B cell (primary cell): Measurements from ENCODE around the gene SLC18A3. TPM values are rescaled to one million over a fixed set of nuclear protein-coding genes. Genes with fewer than 3 reads are reported as not detected.

Experiments
- ATAC-seq: fragments of 200-7000 bp; cut with Tn5 transposase; one replicate; pipeline ENCODE4 v1.10.0; 2021; ENCODE audit warnings: low read depth, mild to moderate bottlenecking, moderate number of reproducible peaks, moderate library complexity
- CTCF ChIA-PET: fragments of 350-600 bp; sonication (Branson Sonifier 250); formaldehyde crosslinking; loops from one replicate; lab custom pipeline; 2021; ENCODE audit warnings: antibody characterized with exemption, inconsistent platforms; lab: Charles Lee
- POLR2A ChIA-PET: fragments of 350-600 bp; sonication (Branson Sonifier 250); formaldehyde crosslinking; loops from one replicate; lab custom pipeline; 2021; ENCODE audit warnings: antibody characterized with exemption; lab: Charles Lee
- DNase-seq: peaks from one replicate; pipeline ENCODE4 v3.0.0; 2013
- H2AFZ ChIP-seq: 2 replicates; pipeline ENCODE4 v1.6.1; 2012; ENCODE audit warnings: mild to moderate bottlenecking, low read depth, low read length; ENCODE audit not compliant: insufficient read depth, poor library complexity, severe bottlenecking
- H3K27ac ChIP-seq, 2 donors: 1 replicate in 1 of 2; 2 replicates in 1 of 2; pipeline ENCODE4 v1.5.1; 2012 to 2013; ENCODE audit warnings: low read length in 2 of 2, mild to moderate bottlenecking in 2 of 2, moderate library complexity in 1 of 2
- H3K27me3 ChIP-seq, 4 experiments: fragments of 200-600 bp in 1 of 4; sonication (generic) in 1 of 4; replicated peaks in 1 of 4; 1 replicate in 2 of 4; 2 replicates in 2 of 4; pipeline versions ENCODE4 v1.6.1 to v1.7.0; 2013 to 2016; ENCODE audit warnings: low read length in 3 of 4, mild to moderate bottlenecking in 2 of 4, mixed read lengths in 1 of 4, moderate library complexity in 1 of 4; ENCODE audit not compliant: insufficient read depth in 4 of 4, control insufficient read depth in 3 of 4; ENCODE audit errors: control extremely low read depth in 1 of 4
- H3K36me3 ChIP-seq, 2 experiments: replicated peaks in 1 of 2; 1 replicate in 1 of 2; 2 replicates in 1 of 2; pipeline versions ENCODE4 v1.6.1 to v1.7.1; 2013; ENCODE audit warnings: low read length in 1 of 2; ENCODE audit not compliant: insufficient read depth in 2 of 2, control insufficient read depth in 1 of 2; ENCODE audit errors: control extremely low read depth in 1 of 2, extremely low read depth in 1 of 2
- H3K4me1 ChIP-seq, 2 donors: fragments of 200-600 bp in 1 of 2; sonication (generic) in 1 of 2; 1 replicate in 1 of 2; 2 replicates in 1 of 2; pipeline versions ENCODE4 v1.5.1 to v1.6.1; 2013 to 2017; ENCODE audit warnings: low read length in 2 of 2; ENCODE audit not compliant: control insufficient read depth in 2 of 2, insufficient read depth in 2 of 2
- H3K4me2 ChIP-seq: replicated peaks from 2 replicates; pipeline ENCODE3; 2012; ENCODE audit warnings: mild to moderate bottlenecking, low read depth, low read length; ENCODE audit not compliant: poor library complexity, severe bottlenecking
- H3K4me3 ChIP-seq, 5 experiments: fragments of 200-600 bp in 1 of 5; sonication (generic) in 1 of 5; 1 replicate in 3 of 5; 2 replicates in 2 of 5; pipeline versions ENCODE4 v1.5.1 to v1.7.0; 2011 to 2016; ENCODE audit warnings: low read length in 4 of 5, mild to moderate bottlenecking in 4 of 5, low read depth in 2 of 5, control low read depth in 1 of 5, moderate library complexity in 1 of 5; ENCODE audit not compliant: insufficient read depth in 1 of 5; ENCODE audit errors: control extremely low read depth in 1 of 5, extremely low read depth in 1 of 5
- H3K79me2 ChIP-seq: fragments of 200-600 bp; sonication (generic); one replicate; pipeline ENCODE4 v1.6.0; 2016; ENCODE audit warnings: low read length; ENCODE audit not compliant: control insufficient read depth, insufficient read depth
- H3K9ac ChIP-seq: fragments of 200-600 bp; sonication (generic); 2 replicates; pipeline ENCODE4 v1.6.1; 2017; ENCODE audit warnings: mild to moderate bottlenecking, low read length, moderate library complexity
- H3K9me3 ChIP-seq, 3 donors: one replicate each; pipeline versions ENCODE4 v1.6.1 to v1.7.1; 2013; ENCODE audit warnings: low read length in 2 of 3; ENCODE audit not compliant: control insufficient read depth in 2 of 3, insufficient read depth in 1 of 3; ENCODE audit errors: control extremely low read depth in 1 of 3
- H4K20me1 ChIP-seq: 2 replicates; pipeline ENCODE4 v1.6.0; 2012; ENCODE audit warnings: mild to moderate bottlenecking, low read length; ENCODE audit not compliant: insufficient read depth, control insufficient read depth, poor library complexity, severe bottlenecking
- H3K27ac Mint-ChIP-seq: one replicate; pipeline ENCODE4 v1.8.0; 2021; ENCODE audit warnings: mixed read lengths
- H3K27me3 Mint-ChIP-seq: one replicate; pipeline ENCODE4 v1.8.0; 2021; ENCODE audit warnings: mixed read lengths
- H3K4me1 Mint-ChIP-seq: one replicate; pipeline ENCODE4 v1.8.0; 2021; ENCODE audit warnings: mixed read lengths
- H3K4me3 Mint-ChIP-seq: one replicate; pipeline ENCODE4 v1.8.0; 2021; ENCODE audit warnings: mixed read lengths
- H3K9me3 Mint-ChIP-seq: one replicate; pipeline ENCODE4 v1.8.0; 2022; ENCODE audit warnings: mixed read lengths; ENCODE audit not compliant: insufficient read depth
- EZH2 ChIP-seq: IDR thresholded peaks from 2 replicates; pipeline ENCODE4 v1.6.1; 2012; ENCODE audit warnings: borderline replicate concordance, low read depth, mild to moderate bottlenecking, moderate library complexity, low read length; ENCODE audit not compliant: insufficient read depth, poor library complexity, severe bottlenecking
- WGBS: methylation state at CpG from one replicate; pipeline ENCODE4 v1.1.5; 2013; ENCODE audit warnings: missing lambda C conversion rate; ENCODE audit not compliant: insufficient coverage; 5-methylcytosine and 5-hydroxymethylcytosine counted together
- intact Hi-C: fragments of 100-400 bp; cut with micrococcal nuclease; formaldehyde crosslinking; loops from one replicate; pipeline ENCODE4 v1.10.0; 2022
- polyA plus RNA-seq: library from polyadenylated mRNA; depleted of rRNA; stranded (reverse); fragments of >200 nt; gene quantifications from 2 replicates; pipeline ENCODE4 v1.2.3, GENCODE V29; 2012
- total RNA-seq, 2 donors: library from RNA; stranded (reverse); fragments of 120-200 nt in 1 of 2; gene quantifications; 1 replicate in 1 of 2; 2 replicates in 1 of 2; pipeline versions ENCODE4 v1.2.3 to v1.2.4, GENCODE V29; 2013 to 2022
- TF ChIP-seq, protein P1 (sequence below): fragments of 200-600 bp; IDR thresholded peaks from one replicate; pipeline ENCODE4 v1.8.0; 2022; ENCODE audit warnings: antibody characterized with exemption, mild to moderate bottlenecking

SLC18A3 gene
- total and polyA plus RNA-seq, 2 donors (not counting 1 experiment from before 2014, with no cell fraction given): not detected

DNA sequence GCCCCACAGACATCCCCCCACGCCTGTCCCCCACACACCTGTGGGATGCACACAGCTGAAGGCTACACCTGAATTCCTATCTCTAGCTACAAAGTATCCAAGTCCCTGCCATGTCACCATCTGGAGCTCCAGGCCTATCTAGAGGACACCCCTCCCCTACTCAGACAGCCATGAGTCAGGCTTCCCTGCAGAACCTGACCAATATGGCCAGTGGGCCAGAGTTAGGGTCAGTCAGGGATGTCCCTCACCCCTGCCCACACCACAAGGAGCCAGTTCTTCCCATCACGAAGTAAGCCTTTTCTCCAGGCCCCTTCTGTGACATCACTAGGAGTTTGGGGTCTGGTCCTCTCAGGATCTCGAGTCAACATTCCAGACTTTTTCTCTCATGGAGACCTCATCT, 10.6 kb upstream of the SLC18A3 start:
- Histone ChIP-seq H3K36me3 (no peaks in the 10 kb centered on the region), H3K27me3 (peaks cover 0 to 3% (median 1%) of the 10 kb centered on the region in 4 experiments), H3K4me2 (no peak overlapping the region), H3K79me2 (no peaks in the 10 kb centered on the region), H3K9me3 (no peaks in the 10 kb centered on the region), H3K4me3 (no peak overlapping the region), H3K27ac (no peak overlapping the region), H2AFZ (no peak overlapping the region), H4K20me1 (no peaks in the 10 kb centered on the region), H3K9ac (no peak overlapping the region), H3K4me1 (no peaks in the 10 kb centered on the region)
- WGBS: 60% methylated on average over 3 of the region's 3 CpGs
- DNase-seq (no peak), ATAC-seq (no peak)
- intact Hi-C loops: no loop called here
- Mint-ChIP-seq H3K9me3 (no peaks in the 10 kb centered on the region), H3K4me3 (no peak overlapping the region), H3K27me3 (peaks cover 46% of the 10 kb centered on the region), H3K27ac (no peak overlapping the region), H3K4me1 (no peaks in the 10 kb centered on the region)
- POLR2A ChIA-PET: no interaction called here
- TF ChIP-seq, protein P1, sequence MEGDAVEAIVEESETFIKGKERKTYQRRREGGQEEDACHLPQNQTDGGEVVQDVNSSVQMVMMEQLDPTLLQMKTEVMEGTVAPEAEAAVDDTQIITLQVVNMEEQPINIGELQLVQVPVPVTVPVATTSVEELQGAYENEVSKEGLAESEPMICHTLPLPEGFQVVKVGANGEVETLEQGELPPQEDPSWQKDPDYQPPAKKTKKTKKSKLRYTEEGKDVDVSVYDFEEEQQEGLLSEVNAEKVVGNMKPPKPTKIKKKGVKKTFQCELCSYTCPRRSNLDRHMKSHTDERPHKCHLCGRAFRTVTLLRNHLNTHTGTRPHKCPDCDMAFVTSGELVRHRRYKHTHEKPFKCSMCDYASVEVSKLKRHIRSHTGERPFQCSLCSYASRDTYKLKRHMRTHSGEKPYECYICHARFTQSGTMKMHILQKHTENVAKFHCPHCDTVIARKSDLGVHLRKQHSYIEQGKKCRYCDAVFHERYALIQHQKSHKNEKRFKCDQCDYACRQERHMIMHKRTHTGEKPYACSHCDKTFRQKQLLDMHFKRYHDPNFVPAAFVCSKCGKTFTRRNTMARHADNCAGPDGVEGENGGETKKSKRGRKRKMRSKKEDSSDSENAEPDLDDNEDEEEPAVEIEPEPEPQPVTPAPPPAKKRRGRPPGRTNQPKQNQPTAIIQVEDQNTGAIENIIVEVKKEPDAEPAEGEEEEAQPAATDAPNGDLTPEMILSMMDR: no peak
- TF ChIP-seq EZH2: no peak
- CTCF ChIA-PET: no interaction called here

DNA sequence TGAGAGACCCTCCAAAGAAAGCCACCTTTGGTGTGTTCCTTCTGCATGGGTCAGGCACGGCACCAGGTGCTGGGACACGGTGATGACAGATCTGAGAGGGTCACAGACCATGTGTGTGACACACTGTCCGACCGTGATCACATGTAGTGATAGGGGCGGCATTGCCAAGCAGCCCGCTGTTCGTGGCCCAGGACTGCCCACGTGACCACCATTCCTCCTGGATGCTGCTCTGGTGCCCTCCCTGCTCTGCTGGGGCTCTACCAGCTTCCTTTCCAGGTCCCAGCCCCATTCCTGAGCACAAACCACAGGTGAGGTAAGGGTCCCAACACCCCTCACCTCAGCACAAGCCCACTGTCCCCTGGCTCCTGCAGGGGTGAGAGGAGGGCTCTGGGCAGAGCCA, 10.1 kb upstream of the SLC18A3 start:
- Histone ChIP-seq H3K79me2 (no peaks in the 10 kb centered on the region), H3K27ac (no peak overlapping the region), H3K4me1 (no peaks in the 10 kb centered on the region), H4K20me1 (no peaks in the 10 kb centered on the region), H3K36me3 (no peaks in the 10 kb centered on the region), H3K27me3 (peaks cover 0 to 6% (median 2%) of the 10 kb centered on the region in 4 experiments), H3K9me3 (no peaks in the 10 kb centered on the region), H3K4me2 (no peak overlapping the region), H2AFZ (no peak overlapping the region), H3K4me3 (no peak overlapping the region), H3K9ac (no peak overlapping the region)
- ATAC-seq: no peak
- Mint-ChIP-seq H3K9me3 (no peaks in the 10 kb centered on the region), H3K4me1 (no peaks in the 10 kb centered on the region), H3K27me3 (peaks cover 47% of the 10 kb centered on the region), H3K4me3 (no peak overlapping the region), H3K27ac (no peak overlapping the region)
- CTCF ChIA-PET: interaction anchor here (1.3 kb wide), 1 partner anchor 9 kb away, joined by 3 read pairs; no protein-coding TSS in a partner anchor
- DNase-seq: no peak
- POLR2A ChIA-PET: no interaction called here
- 81% methylated on average over 8 of the region's 8 CpGs for WGBS
- no peak for TF ChIP-seq EZH2
- TF ChIP-seq, protein P1: no peak
- intact Hi-C loops: no loop called here
